A549 (cell line): ENCODE data around the gene CCDC92B. TPM values are rescaled to one million over a fixed set of nuclear protein-coding genes. Genes with fewer than 3 reads are reported as not detected.
A peak's percentile ranks its signal among the peaks of the same experiment; 100 is the strongest.

Experiments
- ATAC-seq, 2 experiments: fragments of 200-7000 bp in 1 of 2; fragments of >200 bp in 1 of 2; cut with Nextera tagmentation in 1 of 2; cut with Tn5 transposase in 1 of 2; 3 replicates each; pipeline versions ENCODE4 v1.8.0 to v1.9.1; 2018 to 2020; ENCODE audit warnings: mild to moderate bottlenecking in 1 of 2, moderate library complexity in 1 of 2
- CTCF ChIA-PET: fragments of 300-600 bp; sonication (Branson Sonifier 250); formaldehyde crosslinking; extraction: SDS; loops from one replicate; lab custom pipeline; 2021; ENCODE audit warnings: antibody characterized with exemption, inconsistent platforms; lab: Yijun Ruan, JAX
- POLR2A ChIA-PET: fragments of 350-600 bp; formaldehyde crosslinking; extraction: SDS; loops from one replicate; lab custom pipeline; 2021; ENCODE audit warnings: antibody characterized with exemption, inconsistent platforms; lab: Yijun Ruan, JAX
- DNase-seq, 2 experiments: peaks; one replicate each; pipeline versions ENCODE4 v3.0.0 to v3.0.0-alpha.2; 2011 to 2016; ENCODE audit warnings: low read depth in 1 of 2, low spot score in 1 of 2
- FAIRE-seq: peaks from 2 replicates; lab custom pipeline; 2011; peaks lifted over from hg19 to GRCh38; lab: Jason Lieb, UNC
- H3K27ac ChIP-seq, 2 experiments: fragments of >200 bp; sonication (Bioruptor Twin); formaldehyde crosslinking; 3 replicates each; pipeline ENCODE4 v1.5.1; 2016 to 2017
- H3K4me1 ChIP-seq: fragments of >200 bp; sonication (Bioruptor Twin); formaldehyde crosslinking; 3 replicates; pipeline ENCODE4 v1.6.1; 2016
- H3K4me2 ChIP-seq: fragments of >200 bp; sonication (Bioruptor Twin); formaldehyde crosslinking; 3 replicates; pipeline ENCODE4 v1.6.1; 2016
- H3K4me3 ChIP-seq: fragments of >200 bp; sonication (Bioruptor Twin); formaldehyde crosslinking; 3 replicates; pipeline ENCODE4 v1.5.1; 2016
- H3K9me3 ChIP-seq: fragments of >200 bp; sonication (Bioruptor Twin); formaldehyde crosslinking; 3 replicates; pipeline ENCODE4 v1.6.1; 2016
- BCL3 ChIP-seq: fragments of >200 bp; sonication (Bioruptor Twin); formaldehyde crosslinking; IDR thresholded peaks from 3 replicates; pipeline ENCODE4 v1.6.1; 2016
- CBX2 ChIP-seq: fragments of 200-600 bp; sonication (generic); IDR thresholded peaks from 2 replicates; pipeline ENCODE4 v1.6.1; 2016; ENCODE audit warnings: low read depth, mild to moderate bottlenecking, borderline replicate concordance
- CBX8 ChIP-seq: fragments of 200-600 bp; sonication (generic); IDR thresholded peaks from 2 replicates; pipeline ENCODE4 v1.6.1; 2016
- CEBPB ChIP-seq, 2 experiments: fragments of >200 bp in 1 of 2; sonication (Bioruptor Twin) in 1 of 2; formaldehyde crosslinking in 1 of 2; IDR thresholded peaks; 2 replicates each; pipeline ENCODE4 v1.6.1; 2012 to 2016
- CHD2 ChIP-seq: fragments of 150-350 bp; IDR thresholded peaks from 2 replicates; pipeline ENCODE4 v1.6.1; 2014; ENCODE audit warnings: low read length; ENCODE audit not compliant: partially characterized antibody
- CTCF ChIP-seq: fragments of >200 bp; sonication (Bioruptor Twin); formaldehyde crosslinking; IDR thresholded peaks from 3 replicates; pipeline ENCODE4 v1.5.1; 2016
- EP300 ChIP-seq, 2 experiments: fragments of >200 bp; sonication (Bioruptor Twin); formaldehyde crosslinking; IDR thresholded peaks; 2 replicates in 1 of 2; 3 replicates in 1 of 2; pipeline ENCODE4 v1.6.1; 2016 to 2017
- FOSL2 ChIP-seq, 2 experiments: fragments of 450-650 bp in 1 of 2; fragments of >200 bp in 1 of 2; sonication (Bioruptor Twin) in 1 of 2; formaldehyde crosslinking; IDR thresholded peaks; 2 replicates each; pipeline versions ENCODE4 v1.5.0 to v1.6.1; 2016 to 2020; ENCODE audit warnings: mild to moderate bottlenecking in 1 of 2, moderate library complexity in 1 of 2
- FOXS1 ChIP-seq: fragments of 250-450 bp; sonication (Bioruptor Pico); IDR thresholded peaks from 2 replicates; pipeline ENCODE4 v1.5.0; 2020; ENCODE audit warnings: mild to moderate bottlenecking, moderate library complexity
- HOXA7 ChIP-seq: fragments of 250-450 bp; sonication (Bioruptor Pico); IDR thresholded peaks from 2 replicates; pipeline ENCODE4 v1.5.0; 2020; ENCODE audit warnings: mild to moderate bottlenecking, moderate library complexity
- KDM5A ChIP-seq: fragments of 200-600 bp; sonication (generic); IDR thresholded peaks from 2 replicates; pipeline ENCODE4 v1.6.1; 2016; ENCODE audit warnings: antibody characterized with exemption, mild to moderate bottlenecking
- MAFK ChIP-seq: fragments of 450-650 bp; IDR thresholded peaks from 2 replicates; pipeline ENCODE4 v1.6.1; 2014; ENCODE audit not compliant: partially characterized antibody
- NR3C1 ChIP-seq: fragments of >200 bp; sonication (Bioruptor Twin); formaldehyde crosslinking; IDR thresholded peaks from 3 replicates; pipeline ENCODE4 v1.6.1; 2017
- POLR2AphosphoS2 ChIP-seq: conservative IDR thresholded peaks from 2 replicates; pipeline ENCODE4 v1.6.1; 2012; ENCODE audit warnings: low read length, improper control_type of control experiment, inconsistent platforms
- RCOR1 ChIP-seq: fragments of 150-350 bp; IDR thresholded peaks from 2 replicates; pipeline ENCODE4 v1.6.1; 2014; ENCODE audit warnings: antibody characterized with exemption, low read length, low read depth
- REST ChIP-seq: fragments of 200-600 bp; sonication (generic); IDR thresholded peaks from 2 replicates; pipeline ENCODE4 v1.6.1; 2016; ENCODE audit warnings: antibody characterized with exemption, mild to moderate bottlenecking, moderate library complexity
- SMC3 ChIP-seq: fragments of >200 bp; sonication (Bioruptor Twin); formaldehyde crosslinking; IDR thresholded peaks from 3 replicates; pipeline ENCODE4 v1.6.1; 2018; ENCODE audit warnings: inconsistent platforms
- USF2 ChIP-seq: fragments of 450-650 bp; IDR thresholded peaks from 2 replicates; pipeline ENCODE4 v1.6.1; 2014; ENCODE audit warnings: antibody characterized with exemption
- ZC3H11A ChIP-seq: fragments of 450-650 bp; IDR thresholded peaks from 2 replicates; pipeline ENCODE4 v1.6.1; 2014; ENCODE audit warnings: antibody characterized with exemption, mild to moderate bottlenecking
- ZFP36 ChIP-seq: fragments of 450-650 bp; IDR thresholded peaks from 2 replicates; pipeline ENCODE4 v1.6.1; 2014; ENCODE audit warnings: borderline replicate concordance; ENCODE audit not compliant: partially characterized antibody
- WGBS: methylation state at CpG from one replicate; pipeline ENCODE4 v1.1.6; 2017; ENCODE audit errors: missing lambda C conversion rate; 5-methylcytosine and 5-hydroxymethylcytosine counted together
- polyA plus RNA-seq, 4 experiments: library from polyadenylated mRNA; depleted of rRNA in 3 of 4; stranded (reverse); fragments of >200 nt; fragmentation: RNase III in 1 of 4; extraction: RNeasy Plus Mini Kit Qiagen cat#74134 plus additional on column Dnase treatment in 1 of 4; gene quantifications; 2 replicates in 3 of 4; 3 replicates in 1 of 4; pipeline ENCODE4 v1.2.3, GENCODE V29; 2011 to 2017

The CCDC92B gene
- polyA plus RNA-seq, 2 of the 4 experiments (the other 2 are of a cell fraction) = 0.05 to 0.08 TPM

DNA sequence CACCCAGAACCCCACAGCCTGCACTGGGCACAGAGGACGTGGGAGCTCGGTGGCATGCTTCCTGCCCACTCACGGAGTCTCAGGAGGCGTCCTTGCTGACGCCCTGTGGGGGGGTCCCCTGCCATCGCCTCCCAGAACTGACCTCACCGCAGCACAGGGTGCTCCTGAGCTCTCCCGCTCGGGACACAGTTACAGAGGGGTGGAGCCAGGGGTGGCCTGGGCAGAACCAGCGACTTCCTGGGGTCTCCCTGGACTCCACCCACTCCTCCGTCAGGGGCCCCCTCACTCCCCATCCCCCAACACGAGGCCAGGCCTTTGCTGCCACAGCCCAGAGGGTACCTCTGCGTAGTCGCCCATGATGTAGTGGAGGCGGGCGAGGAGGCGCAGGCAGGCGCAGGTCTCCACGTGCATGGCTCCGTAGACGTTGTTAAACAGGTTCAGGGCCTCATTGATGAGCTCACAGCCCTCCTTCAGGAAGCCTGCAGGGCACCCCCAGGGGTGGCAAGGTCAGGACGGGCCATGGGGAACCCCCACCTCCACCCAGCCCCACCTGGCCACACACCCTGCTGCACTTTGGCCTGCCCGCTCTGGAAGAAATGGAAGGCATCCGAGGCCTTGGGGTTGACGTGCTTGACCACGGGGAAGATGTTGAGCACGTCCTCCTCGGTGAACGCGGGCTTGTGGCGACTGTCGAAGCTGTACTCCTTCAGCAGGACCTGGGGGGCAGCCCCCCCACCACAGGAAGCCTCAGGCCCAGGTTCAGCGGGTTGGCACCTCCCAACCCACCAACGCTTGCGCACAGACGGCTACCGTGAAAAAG is 55.7 kb downstream of the CCDC92B start:
- no peak overlapping the region for H3K4me3 ChIP-seq
- ChIA-PET CTCF (interaction anchor here (0.7 to 4.7 kb wide), 6 partner anchors 12 to 310 kb away, joined by 3 to 24 read pairs (median 4); no protein-coding TSS in a partner anchor), POLR2A (no interaction called here)
- WGBS = 90% methylated on average over 32 of the region's 37 CpGs
- H3K4me1 ChIP-seq = no peaks in the 10 kb centered on the region
- no peak overlapping the region for H3K27ac ChIP-seq
- H3K9me3 ChIP-seq = no peaks in the 10 kb centered on the region
- no peak for FAIRE-seq
- DNase-seq = no peak
- no peak for TF ChIP-seq POLR2AphosphoS2
- no peak for TF ChIP-seq FOXS1
- no peak for TF ChIP-seq NR3C1
- no peak for TF ChIP-seq EP300 (IDR thresholded peaks at IDR 0.05)
- TF ChIP-seq KDM5A = no peak
- no peak for TF ChIP-seq USF2
- no peak for TF ChIP-seq FOSL2 (IDR thresholded peaks at IDR 0.05)
- no peak for TF ChIP-seq FOSL2 (CRISPR knock-in tag; IDR thresholded peaks at IDR 0.05)
- no peak for TF ChIP-seq ZC3H11A
- no peak for TF ChIP-seq HOXA7 (CRISPR knock-in tag)
- TF ChIP-seq CTCF = no peak
- TF ChIP-seq CEBPB (IDR thresholded peaks at IDR 0.05) = no peak
- no peak for TF ChIP-seq ZFP36
- TF ChIP-seq CBX8 = no peak
- H3K4me2 ChIP-seq = no peak overlapping the region
- ATAC-seq = peak in 1 of 2 experiments; percentile 5; a peak in 3 of 6 replicates

- ATAC-seq = no peak
- POLR2A ChIA-PET = no interaction called here
- WGBS = 95% methylated on average over 14 of the region's 14 CpGs
- TF ChIP-seq POLR2AphosphoS2 (no peak), MAFK (no peak), REST (no peak), CBX2 (no peak), RCOR1 (no peak), SMC3 (no peak), FOXS1 (no peak), BCL3 (no peak), ZC3H11A (no peak), CHD2 (no peak)
- TF ChIP-seq, all 56 proteins: peak for 0
- H3K27ac ChIP-seq = no peak overlapping the region
- H3K4me2 ChIP-seq = no peak overlapping the region
- no peaks in the 10 kb centered on the region for H3K4me1 ChIP-seq
- no peaks in the 10 kb centered on the region for H3K9me3 ChIP-seq
- no peak for FAIRE-seq
- no peak for DNase-seq
- CTCF ChIA-PET = interaction anchor here (0.7 to 1.6 kb wide), 2 partner anchors 14 to 309 kb away, joined by 3 read pairs; no protein-coding TSS in a partner anchor
- H3K4me3 ChIP-seq = no peak overlapping the region
Observed at GRCh38 chr17:2692781-2693135, 56.7 kb downstream of the CCDC92B start.
